GM10266 (cell line): ENCODE results near the gene ST7L.

Experiments used
- DNase-seq: peaks from one replicate; pipeline ENCODE4 v3.0.0; 2012; ENCODE audit errors: extremely low spot score
- TF ChIP-seq, protein P1 (sequence below): IDR thresholded peaks from 2 replicates; pipeline ENCODE4 v1.5.1; 2012; ENCODE audit warnings: mild to moderate bottlenecking, low read depth; ENCODE audit not compliant: control insufficient read depth, insufficient read depth; ENCODE audit errors: missing control alignments

ST7L gene

DNA sequence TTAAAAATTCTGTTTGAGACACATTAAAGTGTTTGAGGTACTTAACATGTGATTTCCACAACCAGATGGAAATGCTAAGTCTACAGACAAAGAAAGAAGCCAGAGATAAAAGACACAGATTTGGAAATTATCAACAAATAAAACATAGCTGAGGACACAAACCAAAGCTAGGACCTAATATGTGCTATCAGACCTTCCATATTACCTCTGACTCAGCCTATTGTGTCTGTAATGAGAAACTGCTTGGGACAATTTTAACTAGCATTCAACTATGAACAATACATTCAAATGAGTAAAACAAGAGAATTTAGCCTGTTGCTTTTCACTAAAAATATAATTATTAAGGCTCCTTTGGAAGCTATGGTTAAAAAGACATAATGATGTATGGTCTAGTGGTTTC lies 55.6 kb downstream of the ST7L start:
- no peak for DNase-seq
- TF ChIP-seq, protein P1, sequence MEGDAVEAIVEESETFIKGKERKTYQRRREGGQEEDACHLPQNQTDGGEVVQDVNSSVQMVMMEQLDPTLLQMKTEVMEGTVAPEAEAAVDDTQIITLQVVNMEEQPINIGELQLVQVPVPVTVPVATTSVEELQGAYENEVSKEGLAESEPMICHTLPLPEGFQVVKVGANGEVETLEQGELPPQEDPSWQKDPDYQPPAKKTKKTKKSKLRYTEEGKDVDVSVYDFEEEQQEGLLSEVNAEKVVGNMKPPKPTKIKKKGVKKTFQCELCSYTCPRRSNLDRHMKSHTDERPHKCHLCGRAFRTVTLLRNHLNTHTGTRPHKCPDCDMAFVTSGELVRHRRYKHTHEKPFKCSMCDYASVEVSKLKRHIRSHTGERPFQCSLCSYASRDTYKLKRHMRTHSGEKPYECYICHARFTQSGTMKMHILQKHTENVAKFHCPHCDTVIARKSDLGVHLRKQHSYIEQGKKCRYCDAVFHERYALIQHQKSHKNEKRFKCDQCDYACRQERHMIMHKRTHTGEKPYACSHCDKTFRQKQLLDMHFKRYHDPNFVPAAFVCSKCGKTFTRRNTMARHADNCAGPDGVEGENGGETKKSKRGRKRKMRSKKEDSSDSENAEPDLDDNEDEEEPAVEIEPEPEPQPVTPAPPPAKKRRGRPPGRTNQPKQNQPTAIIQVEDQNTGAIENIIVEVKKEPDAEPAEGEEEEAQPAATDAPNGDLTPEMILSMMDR: no peak

DNA sequence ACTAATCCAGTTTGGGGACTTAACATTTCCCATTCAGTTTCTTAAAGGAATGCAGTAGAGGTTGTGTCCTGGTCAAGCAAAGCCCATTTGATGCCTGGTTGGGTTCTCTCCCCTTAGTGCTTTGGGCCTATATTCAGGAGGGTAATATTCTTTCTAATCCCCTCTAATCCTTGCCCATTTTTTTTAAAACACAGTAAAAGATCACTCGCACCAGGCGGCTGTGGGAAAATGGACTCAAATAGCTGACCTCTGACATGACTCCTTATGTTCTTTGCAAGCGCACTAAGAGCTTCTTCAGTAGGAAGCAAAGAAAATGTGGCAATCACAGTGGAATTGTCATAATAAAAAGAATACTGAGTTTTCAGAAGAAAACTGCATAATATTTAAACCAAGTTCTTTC lies 60.3 kb downstream of the ST7L start:
- TF ChIP-seq, protein P1: no peak
- DNase-seq: no peak

DNA sequence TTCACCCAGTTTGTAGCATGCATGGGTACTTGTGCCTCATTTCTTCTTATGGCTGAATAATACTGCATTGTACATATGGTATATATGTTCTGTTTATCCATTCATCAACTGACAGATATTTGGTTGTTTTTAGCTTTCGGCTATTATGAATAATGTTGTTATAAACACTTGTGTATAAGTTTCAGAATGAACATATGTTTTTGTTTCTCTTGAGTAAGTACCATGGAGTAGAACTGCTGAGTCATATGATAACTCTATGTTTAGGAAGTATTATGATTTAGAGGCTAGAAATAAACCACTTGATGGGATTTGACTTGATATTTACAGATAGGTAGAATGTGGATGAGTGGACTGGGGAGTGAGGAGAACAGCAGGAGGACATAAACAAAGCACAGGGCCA lies 61.6 kb downstream of the ST7L start:
- TF ChIP-seq, protein P1: no peak
- DNase-seq: no peak

DNA sequence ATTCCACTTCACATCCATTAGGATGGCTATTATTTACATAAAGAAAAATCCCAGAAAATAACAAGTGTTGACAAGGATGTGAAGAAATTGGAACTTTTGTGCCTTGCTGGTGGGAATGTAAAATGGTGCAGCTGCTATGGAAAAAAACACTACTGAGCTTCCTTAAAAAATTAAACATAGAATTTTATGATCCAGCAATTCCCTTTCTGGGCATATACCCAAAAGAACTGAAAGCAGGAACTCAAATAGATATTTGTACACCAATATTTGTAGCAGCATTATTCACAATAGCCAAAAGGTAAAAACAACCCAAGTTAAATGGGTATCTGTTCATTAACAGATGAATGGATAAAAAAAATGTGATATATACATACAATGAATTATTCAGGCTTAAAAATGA lies 64.5 kb downstream of the ST7L start:
- TF ChIP-seq, protein P1: no peak
- no peak for DNase-seq

DNA sequence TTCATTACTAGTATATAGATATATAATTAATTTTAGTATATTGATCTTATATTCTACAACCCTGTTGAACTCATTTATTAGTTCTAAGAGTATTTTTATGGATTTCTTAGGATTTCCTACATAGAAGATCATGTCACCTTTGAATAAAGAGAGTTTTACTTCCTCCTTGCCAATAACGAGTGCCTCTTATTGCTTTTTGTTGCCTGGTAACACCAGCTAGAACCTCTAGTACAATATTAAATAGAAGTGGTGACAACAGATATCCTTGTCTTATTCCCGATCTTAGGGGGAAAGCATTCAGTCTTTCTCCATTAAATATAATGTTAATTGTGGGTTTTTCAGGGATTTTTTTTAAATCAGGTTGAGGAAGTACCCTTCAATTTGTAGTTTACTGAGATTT lies 69.4 kb downstream of the ST7L start:
- TF ChIP-seq, protein P1: no peak
- DNase-seq: no peak

DNA sequence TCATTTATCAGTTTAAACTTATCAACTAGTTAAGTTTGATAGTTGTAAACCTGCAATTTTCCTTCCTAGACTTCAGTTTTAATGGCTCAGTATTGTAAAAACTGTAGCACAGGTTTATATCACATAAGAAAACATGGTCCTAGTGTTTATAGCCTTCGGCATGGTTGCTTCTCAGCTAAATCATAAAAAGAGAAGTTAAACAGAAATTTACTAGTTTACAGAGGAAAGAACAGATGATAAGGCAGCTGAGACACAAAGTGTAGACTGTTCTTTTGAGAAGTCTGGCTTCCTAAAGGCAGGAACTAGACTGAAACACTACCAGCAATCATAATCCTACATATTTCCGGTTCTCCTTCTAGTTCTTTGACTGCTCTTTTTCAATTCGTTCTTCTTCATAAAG lies 70.4 kb downstream of the ST7L start:
- TF ChIP-seq, protein P1: no peak
- no peak for DNase-seq

DNA sequence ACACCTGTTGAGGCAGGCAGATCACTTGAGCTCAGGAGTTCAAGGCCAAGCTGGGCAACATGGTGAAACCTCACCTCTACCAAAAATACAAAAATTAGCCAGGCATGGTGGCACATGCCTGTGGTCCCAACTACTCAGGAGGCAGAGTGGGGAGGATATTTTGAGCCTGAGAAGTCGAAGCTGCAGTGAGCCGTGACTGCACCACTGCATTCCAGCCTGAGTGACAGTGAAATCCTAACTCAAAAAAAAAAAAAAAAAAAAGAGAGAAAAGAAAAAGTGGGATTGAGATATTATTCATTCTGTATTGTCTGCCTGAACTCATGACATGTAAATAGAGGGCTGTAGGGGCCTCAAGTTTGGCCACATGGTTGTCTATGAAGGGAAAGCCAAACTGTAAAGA lies 72.9 kb downstream of the ST7L start:
- DNase-seq: no peak

More for the DNA sequence above, 72.9 kb downstream of the ST7L start:
- TF ChIP-seq, protein P1: no peak
